IMR-90 (cell line): ENCODE measurements around the gene ARHGEF37. TPM values are rescaled to one million over a fixed set of nuclear protein-coding genes. Genes with fewer than 3 reads are reported as not detected.

ENCODE experiments used
- ATAC-seq: fragments of 200-7000 bp; cut with Tn5 transposase; 2 replicates; pipeline ENCODE4 v1.9.1; 2020; ENCODE audit warnings: low read depth, mild to moderate bottlenecking, moderate library complexity
- BruUV-seq: library from RNA; stranded (reverse); fragments of 400-500 nt; replicated peaks from 2 replicates; lab custom pipeline; 2021; lab: Mats Ljungman, UMichigan
- CTCF ChIA-PET: fragments of 300-600 bp; formaldehyde crosslinking; extraction: SDS; loops from one replicate; lab custom pipeline; 2021; ENCODE audit warnings: antibody characterized with exemption; lab: Yijun Ruan, JAX
- POLR2A ChIA-PET: fragments of 300-600 bp; sonication (Branson Sonifier 250); formaldehyde crosslinking; loops from one replicate; lab custom pipeline; 2022; ENCODE audit warnings: antibody characterized with exemption; ENCODE audit not compliant: unreplicated experiment; lab: Charles Lee
- DNase-seq: peaks from one replicate; pipeline ENCODE4 v3.0.0; 2013
- H2AFZ ChIP-seq: replicated peaks from 2 replicates; pipeline ENCODE3; 2013; ENCODE audit warnings: low read length, mild to moderate bottlenecking; ENCODE audit not compliant: poor library complexity
- H2AK5ac ChIP-seq: 2 replicates; pipeline ENCODE4 v1.6.1; 2013; ENCODE audit warnings: low read depth, low read length, inconsistent platforms
- H2AK9ac ChIP-seq: replicated peaks from 2 replicates; pipeline ENCODE3; 2013; ENCODE audit warnings: mild to moderate bottlenecking, low read depth, low read length, moderate library complexity; ENCODE audit not compliant: poor library complexity
- H2BK120ac ChIP-seq: 2 replicates; pipeline ENCODE4 v1.6.1; 2013; ENCODE audit warnings: low read depth, low read length, inconsistent platforms
- H2BK15ac ChIP-seq: 3 replicates; pipeline ENCODE4 v1.6.1; 2013; ENCODE audit warnings: low read depth, low read length, inconsistent platforms
- H2BK20ac ChIP-seq: 2 replicates; pipeline ENCODE4 v1.6.1; 2013; ENCODE audit warnings: low read depth, mild to moderate bottlenecking, inconsistent platforms, low read length, moderate library complexity
- H2BK5ac ChIP-seq: 2 replicates; pipeline ENCODE4 v1.6.1; 2013; ENCODE audit warnings: mild to moderate bottlenecking, low read depth, low read length, inconsistent platforms; ENCODE audit not compliant: poor library complexity, severe bottlenecking
- H3K14ac ChIP-seq: replicated peaks from 2 replicates; pipeline ENCODE4 v1.6.1; 2013; ENCODE audit warnings: low read depth, low read length, inconsistent platforms
- H3K18ac ChIP-seq: 2 replicates; pipeline ENCODE4 v1.6.1; 2013; ENCODE audit warnings: low read depth, low read length, control low read depth
- H3K23ac ChIP-seq: 2 replicates; pipeline ENCODE4 v1.6.1; 2013; ENCODE audit warnings: low read depth, low read length, inconsistent platforms
- H3K27ac ChIP-seq: 2 replicates; pipeline ENCODE4 v1.5.1; 2013; ENCODE audit warnings: mild to moderate bottlenecking, control low read depth, low read length; ENCODE audit not compliant: insufficient read depth
- H3K27me3 ChIP-seq: 2 replicates; pipeline ENCODE4 v1.6.1; 2013; ENCODE audit warnings: low read length; ENCODE audit not compliant: control insufficient read depth, insufficient read depth
- H3K36me3 ChIP-seq: 2 replicates; pipeline ENCODE4 v1.6.1; 2013; ENCODE audit warnings: low read length, mixed read lengths; ENCODE audit not compliant: control insufficient read depth, insufficient read depth
- H3K4ac ChIP-seq: 2 replicates; pipeline ENCODE4 v1.6.1; 2013; ENCODE audit warnings: low read depth, low read length, inconsistent platforms
- H3K4me1 ChIP-seq: 2 replicates; pipeline ENCODE4 v1.6.1; 2013; ENCODE audit warnings: low read length, mixed read lengths; ENCODE audit not compliant: control insufficient read depth, insufficient read depth
- H3K4me2 ChIP-seq: 2 replicates; pipeline ENCODE4 v1.6.1; 2013; ENCODE audit warnings: low read depth, mild to moderate bottlenecking, control low read depth, low read length, moderate library complexity
- H3K4me3 ChIP-seq: 2 replicates; pipeline ENCODE4 v1.5.1; 2013; ENCODE audit warnings: low read depth, mild to moderate bottlenecking, control low read depth, low read length, moderate library complexity; ENCODE audit not compliant: insufficient read depth
- H3K56ac ChIP-seq: 2 replicates; pipeline ENCODE4 v1.6.1; 2013; ENCODE audit warnings: low read length, inconsistent platforms; ENCODE audit not compliant: insufficient read depth; ENCODE audit errors: extremely low read depth
- H3K79me1 ChIP-seq, 2 experiments: 2 replicates each; pipeline ENCODE4 v1.6.1; 2013; ENCODE audit warnings: low read length in 2 of 2, inconsistent platforms in 1 of 2, low read depth in 1 of 2
- H3K9ac ChIP-seq: 2 replicates; pipeline ENCODE4 v1.6.1; 2013; ENCODE audit warnings: low read depth, low read length, control low read depth
- H3K9me1 ChIP-seq: 2 replicates; pipeline ENCODE4 v1.6.1; 2013; ENCODE audit warnings: low read length, inconsistent platforms; ENCODE audit not compliant: insufficient read depth
- H3K9me3 ChIP-seq: 2 replicates; pipeline ENCODE4 v1.6.1; 2013; ENCODE audit warnings: low read length; ENCODE audit not compliant: control insufficient read depth, insufficient read depth
- H4K20me1 ChIP-seq: 2 replicates; pipeline ENCODE4 v1.6.1; 2013; ENCODE audit warnings: low read length, inconsistent platforms; ENCODE audit not compliant: insufficient read depth
- H4K5ac ChIP-seq: 2 replicates; pipeline ENCODE4 v1.6.1; 2013; ENCODE audit warnings: mild to moderate bottlenecking, low read depth, low read length, control low read depth
- H4K8ac ChIP-seq, 2 experiments: 2 replicates each; pipeline ENCODE4 v1.6.1; 2013; ENCODE audit warnings: low read depth in 2 of 2, low read length in 2 of 2, control low read depth in 1 of 2, inconsistent platforms in 1 of 2
- H4K91ac ChIP-seq: 2 replicates; pipeline ENCODE4 v1.6.1; 2013; ENCODE audit warnings: low read depth, low read length, inconsistent platforms; ENCODE audit not compliant: insufficient read depth
- ELK1 ChIP-seq: fragments of 150-350 bp; IDR thresholded peaks from 2 replicates; pipeline ENCODE4 v1.6.1; 2016; ENCODE audit warnings: low read depth, mild to moderate bottlenecking, low read length, moderate library complexity, borderline replicate concordance
- MAFK ChIP-seq: IDR thresholded peaks from 2 replicates; pipeline ENCODE4 v1.6.1; 2012; ENCODE audit warnings: low read depth, low read length, improper control_type of control experiment
- WGBS, 2 experiments: methylation state at CpG; one replicate each; pipeline versions ENCODE4 v1.1.5 to v1.1.7; 2013; ENCODE audit warnings: missing lambda C conversion rate in 2 of 2; ENCODE audit not compliant: insufficient read length in 1 of 2; ENCODE audit errors: extremely low coverage in 2 of 2; 5-methylcytosine and 5-hydroxymethylcytosine counted together
- dilution Hi-C: fragments of 300-500 bp; cut with HindIII; formaldehyde crosslinking; loops from one replicate; pipeline ENCODE4 v1.14.3; 2018; ENCODE audit warnings: low sequenced_read_pairs; ENCODE audit not compliant: unreplicated experiment
- in situ Hi-C: fragments of 300-500 bp; cut with MboI; formaldehyde crosslinking; loops from 3 replicates; pipeline ENCODE4 v1.14.3; 2019; ENCODE audit warnings: low sequenced_read_pairs, inconsistent platforms, mixed read lengths
- intact Hi-C: fragments of 100-400 bp; cut with micrococcal nuclease; formaldehyde crosslinking; loops from 2 replicates; pipeline ENCODE4 v1.10.0; 2022
- polyA plus RNA-seq, 3 experiments: library from polyadenylated mRNA; depleted of rRNA; stranded (reverse); fragments of >200 nt; gene quantifications; 2 replicates each; pipeline ENCODE4 v1.2.3, GENCODE V29; 2012; ENCODE audit warnings: low replicate concordance in 1 of 3
- total RNA-seq: library from RNA; depleted of rRNA; stranded (reverse); fragments of >200 nt; gene quantifications from 2 replicates; pipeline ENCODE4 v1.2.3, GENCODE V29; 2012

ARHGEF37 gene
- total and polyA plus RNA-seq, 2 of the 4 experiments (the other 2 are of a cell fraction) = 0.39 to 0.54 TPM

- CTCF ChIA-PET = no interaction called here
- dilution Hi-C loops = no loop called here
- no TSS peak for BruUV-seq
Observed at GRCh38 chr5:149677731-149678130, 96.4 kb downstream of the ARHGEF37 start.

More at GRCh38 chr5:149677731-149678130, 96.4 kb downstream of the ARHGEF37 start:
- Histone ChIP-seq H3K9me3 (no peaks in the 10 kb centered on the region), H3K27me3 (peaks cover 52% of the 10 kb centered on the region), H3K79me1 (no peaks in the 10 kb centered on the region), H3K14ac (no peak overlapping the region), H2AFZ (no peak overlapping the region), H4K8ac (no peak overlapping the region), H4K20me1 (no peaks in the 10 kb centered on the region), H3K4ac (no peak overlapping the region), H3K56ac (no peak overlapping the region), H3K4me2 (no peak overlapping the region), H3K18ac (no peak overlapping the region), H4K5ac (no peak overlapping the region), H3K9me1 (no peaks in the 10 kb centered on the region), H4K91ac (no peak overlapping the region), H3K27ac (no peak overlapping the region), H3K9ac (no peak overlapping the region), H2BK120ac (no peak overlapping the region), H2BK15ac (no peak overlapping the region), H3K36me3 (no peaks in the 10 kb centered on the region), H2AK5ac (no peak overlapping the region), H2BK20ac (no peak overlapping the region), H2AK9ac (no peak overlapping the region), H3K4me1 (no peaks in the 10 kb centered on the region), H3K4me3 (no peak overlapping the region), H3K23ac (no peak overlapping the region), H2BK5ac (no peak overlapping the region)
- TF ChIP-seq ELK1 (no peak), MAFK (no peak)
- ATAC-seq (no peak), DNase-seq (no peak)
- POLR2A ChIA-PET = no interaction called here
- intact Hi-C loops (no loop called here), in situ Hi-C loops (no loop called here)
- 80% methylated on average over 2 of the region's 7 CpGs; no CpG with 5 or more reads in 1 of the 2 experiments for WGBS, 2 experiments
